GM18498 (cell line): ENCODE data around the gene SEMA4B.
"Not testable (repeated sequence)": the region's sequence is repeated elsewhere in the genome, so short reads cannot be mapped to it uniquely, and the experiment has no call there.

Source experiments
- ATAC-seq: cut with Tn5 transposase; IDR thresholded peaks from one replicate; pipeline ENCODE4 v1.9.1; 2021; ENCODE audit warnings: mild to moderate bottlenecking, moderate library complexity; ENCODE audit not compliant: unreplicated experiment

The SEMA4B gene

DNA sequence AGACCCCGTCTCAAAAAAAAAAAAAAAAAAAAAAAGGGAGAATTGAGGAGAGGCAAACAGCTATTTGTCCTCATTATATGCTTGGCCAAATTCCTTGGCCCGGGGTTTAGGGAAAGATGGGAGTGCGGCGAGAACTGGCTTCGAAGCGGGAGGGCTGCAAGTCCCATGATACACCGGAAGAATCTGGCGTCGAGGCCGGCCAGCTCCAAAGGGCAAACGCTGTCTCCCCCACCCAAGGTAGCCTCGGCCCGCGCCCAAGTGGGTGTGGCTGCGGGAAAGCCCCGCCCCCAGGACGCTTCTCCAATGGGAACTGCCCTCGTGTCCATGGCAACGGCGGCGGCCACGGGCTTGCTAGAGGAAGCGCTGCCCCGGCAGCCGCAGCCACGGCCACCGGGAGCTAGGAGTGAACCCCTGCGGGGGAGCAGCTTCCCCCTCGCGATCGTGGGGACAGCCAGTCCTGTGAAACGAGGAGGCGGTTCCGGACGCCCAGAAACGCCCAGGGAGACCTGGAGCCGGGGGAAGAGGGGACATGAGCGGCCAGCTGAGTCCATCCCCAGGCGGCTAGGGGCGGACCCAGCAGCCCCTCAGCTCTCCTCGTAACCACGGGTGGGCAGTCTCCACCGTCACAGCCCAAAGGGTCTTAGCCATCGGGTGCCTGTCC, 48.2 kb downstream of the SEMA4B start, which contains the start of gene TTLL13:
Gene TTLL13 (plus strand): TSS at position 354 of the 661 bp plus-strand sequence. CDS start 1,075 bp downstream, outside the sequence.
- ATAC-seq: no peak

DNA sequence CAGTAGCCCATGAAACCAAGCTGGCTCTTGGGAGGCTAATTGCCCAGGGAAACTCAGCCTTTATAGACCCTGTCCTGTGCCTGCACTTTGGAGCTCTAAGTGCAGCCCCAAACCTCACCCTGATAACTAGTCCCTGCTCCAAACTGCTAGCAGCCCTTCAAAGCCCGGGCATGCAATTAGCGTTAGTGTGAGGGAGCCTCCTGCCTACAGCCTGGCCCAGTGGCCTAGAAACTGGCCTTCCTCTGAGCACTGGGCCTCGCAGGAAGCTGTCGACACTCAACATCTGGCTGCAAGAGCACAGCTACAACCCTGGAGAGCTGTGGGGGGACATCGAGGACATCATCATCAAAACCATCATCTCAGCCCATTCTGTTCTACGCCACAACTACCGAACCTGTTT, 56.6 kb downstream of the SEMA4B start:
- ATAC-seq: no peak

DNA sequence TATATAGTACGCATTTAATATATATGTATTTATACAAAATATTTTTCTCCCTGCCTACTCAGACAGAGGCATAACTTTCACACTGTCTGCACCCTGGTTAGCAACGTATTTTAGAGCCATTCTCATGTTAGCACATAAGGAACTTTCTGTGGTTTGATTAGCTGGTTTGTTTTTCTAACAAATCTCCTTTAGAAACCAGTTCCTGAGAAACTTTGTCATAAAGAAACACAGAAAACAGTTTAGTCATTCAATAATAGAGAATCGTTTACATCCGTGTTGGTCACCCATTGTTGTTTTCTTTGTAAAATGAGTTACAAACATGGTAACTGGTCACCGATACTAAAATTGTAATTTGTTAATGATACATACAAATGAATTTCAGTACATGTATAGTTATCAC, 58.4 kb downstream of the SEMA4B start:
- ATAC-seq: peak; percentile 83

DNA sequence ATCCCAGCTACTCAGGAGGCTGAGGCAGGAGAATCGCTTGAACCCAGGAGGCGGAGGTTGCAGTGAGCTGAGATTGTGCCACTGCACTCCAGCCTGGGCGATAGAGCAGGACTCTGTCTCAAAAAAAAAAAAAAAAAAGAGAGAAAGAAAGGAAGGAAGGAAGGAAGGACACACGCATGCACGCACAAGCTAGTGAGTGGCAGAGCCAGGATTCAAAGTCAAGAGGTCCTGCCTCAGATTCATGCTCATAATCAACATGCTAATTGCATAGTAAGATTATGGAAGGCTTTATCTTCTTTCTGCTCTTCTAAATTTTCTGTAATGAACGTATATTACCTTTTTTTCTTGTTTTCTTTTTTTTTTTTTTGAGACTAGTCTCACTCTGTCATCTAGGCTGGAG, 59.6 kb downstream of the SEMA4B start:
- ATAC-seq: not testable (repeated sequence)

DNA sequence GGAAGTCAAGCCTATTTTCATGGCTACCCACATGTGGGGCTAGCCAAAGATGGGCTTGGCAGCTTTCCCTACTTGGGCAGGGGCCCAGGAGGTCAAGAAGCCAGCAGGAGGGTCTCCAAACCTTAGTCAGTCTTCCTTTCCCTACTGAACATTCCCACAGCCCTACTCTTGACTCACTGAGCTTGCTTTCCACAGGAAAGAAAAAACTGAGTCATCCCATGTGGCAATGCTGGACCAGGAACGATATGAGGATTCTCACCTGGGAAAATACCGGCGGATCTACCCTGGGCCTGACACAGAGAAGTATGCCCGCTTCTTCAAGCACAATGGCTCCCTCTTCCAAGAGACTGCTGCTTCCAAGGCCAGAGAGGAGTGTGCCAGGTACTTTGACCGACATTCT, 60.7 kb downstream of the SEMA4B start:
- ATAC-seq: no peak

DNA sequence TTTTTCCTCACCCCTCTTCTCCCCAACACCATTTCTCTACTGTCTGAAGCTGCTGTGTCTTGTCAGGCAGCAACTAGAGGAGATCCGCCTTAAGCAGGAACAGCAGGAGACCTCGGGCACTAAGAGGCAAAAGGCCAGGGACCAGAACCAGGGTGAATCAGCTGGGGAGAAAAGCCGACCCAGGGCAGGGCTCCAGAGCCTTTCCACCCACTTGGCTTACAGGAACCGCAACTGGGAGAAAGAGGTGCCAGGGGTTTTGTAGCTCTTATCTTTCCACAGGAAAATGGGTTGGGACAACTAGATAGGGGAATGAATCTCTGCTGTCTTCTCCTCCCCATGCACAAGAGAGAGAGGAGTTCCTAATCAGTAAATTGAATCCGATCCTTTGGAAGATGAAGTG, 61.3 kb downstream of the SEMA4B start:
- ATAC-seq: no peak

DNA sequence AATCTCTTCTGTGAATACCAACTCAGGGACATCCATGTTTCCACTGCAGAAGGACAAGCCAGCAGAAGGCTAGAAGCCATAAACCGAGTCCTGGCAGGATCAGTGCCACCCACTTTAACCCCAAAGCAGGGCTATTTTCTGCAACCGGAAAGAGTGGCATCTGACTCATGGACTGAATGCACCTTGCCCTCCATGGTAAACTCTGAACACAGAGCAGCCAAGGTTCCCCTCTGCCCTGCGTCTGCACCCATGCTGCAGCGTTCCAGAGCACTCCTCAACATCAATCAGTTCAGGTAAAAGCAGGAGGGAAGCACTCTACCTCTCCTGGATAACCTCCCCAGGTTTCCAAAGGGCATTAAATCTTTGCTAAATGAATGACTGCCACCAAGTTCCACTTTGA, 63.5 kb downstream of the SEMA4B start:
- no peak for ATAC-seq

DNA sequence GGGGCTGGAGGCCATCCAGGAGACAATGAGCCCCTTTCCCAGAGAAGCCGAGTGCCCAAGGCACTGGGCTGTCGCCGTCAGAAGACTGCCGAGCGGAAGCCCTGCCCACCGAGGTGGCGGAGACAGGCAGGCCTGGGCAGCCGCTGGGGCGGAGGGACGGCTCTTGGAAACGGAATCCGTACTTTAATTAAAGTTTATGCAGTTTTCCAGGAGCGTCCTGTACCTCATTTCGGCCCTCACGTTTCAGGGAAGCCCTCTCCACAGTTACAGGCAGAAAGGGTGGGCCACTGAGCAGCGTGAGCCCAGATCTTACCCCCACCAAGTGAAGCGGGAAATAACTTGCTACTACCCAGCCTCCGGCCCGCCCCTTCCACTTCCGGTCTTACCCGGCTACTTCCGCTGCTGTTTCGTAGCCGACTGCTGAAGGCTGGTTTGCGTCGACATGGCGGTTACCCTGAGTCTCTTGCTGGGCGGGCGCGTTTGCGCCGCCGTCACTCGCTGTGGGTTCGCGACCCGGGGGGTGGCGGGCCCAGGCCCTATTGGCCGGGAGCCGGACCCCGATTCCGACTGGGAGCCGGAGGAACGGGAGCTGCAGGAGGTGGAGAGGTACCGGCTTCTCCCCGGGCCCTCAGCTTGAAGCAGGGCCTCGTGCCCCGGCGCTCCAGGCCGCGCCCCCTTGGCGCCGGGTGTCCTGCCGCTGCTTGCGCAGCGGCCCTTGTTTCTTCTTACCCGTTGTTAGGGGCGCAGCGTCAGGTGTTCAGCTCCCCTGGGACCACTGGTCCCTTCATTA, 64.3 kb downstream of the SEMA4B start, which contains the start of gene NGRN:
Gene NGRN (plus strand): TSS at position 402 of the 790 bp plus-strand sequence. CDS start 41 bp downstream, at position 443.
- peak; percentile 90 for ATAC-seq

DNA sequence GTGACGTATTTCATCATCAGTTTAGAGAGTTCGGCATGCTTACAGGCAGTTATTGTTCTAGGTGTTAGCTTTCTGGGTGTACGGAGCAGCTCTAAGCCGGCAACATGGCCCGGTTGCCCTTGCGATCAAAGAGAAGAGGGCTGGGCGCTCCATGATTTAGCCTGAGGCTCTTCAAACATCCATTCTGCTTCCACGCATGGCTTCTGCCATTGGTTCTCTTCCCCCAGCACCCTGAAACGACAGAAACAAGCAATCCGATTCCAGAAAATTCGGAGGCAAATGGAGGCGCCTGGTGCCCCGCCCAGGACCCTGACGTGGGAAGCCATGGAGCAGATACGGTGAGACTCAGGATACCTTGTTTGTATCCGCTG, 64.9 kb downstream of the SEMA4B start:
- ATAC-seq: peak; percentile 28

DNA sequence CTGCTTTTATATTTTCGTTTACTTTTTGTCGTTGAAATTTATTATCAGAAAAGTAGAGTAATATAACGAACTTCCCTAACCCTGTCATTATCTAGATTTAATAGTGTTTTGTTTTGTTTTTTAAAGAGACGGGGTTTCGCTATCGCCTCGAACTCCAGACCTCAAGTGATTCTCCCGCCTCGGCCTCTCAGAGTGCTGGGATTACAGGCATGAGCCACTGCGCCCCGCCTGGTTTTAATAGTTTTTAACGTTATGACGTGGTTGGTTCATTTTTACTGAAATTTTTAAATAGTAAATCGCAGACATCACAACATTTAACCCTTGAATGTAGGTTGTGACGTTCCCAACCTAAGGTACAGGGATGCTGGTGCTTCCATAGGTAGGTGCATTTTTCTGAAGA, 65.4 kb downstream of the SEMA4B start:
- ATAC-seq: no peak

DNA sequence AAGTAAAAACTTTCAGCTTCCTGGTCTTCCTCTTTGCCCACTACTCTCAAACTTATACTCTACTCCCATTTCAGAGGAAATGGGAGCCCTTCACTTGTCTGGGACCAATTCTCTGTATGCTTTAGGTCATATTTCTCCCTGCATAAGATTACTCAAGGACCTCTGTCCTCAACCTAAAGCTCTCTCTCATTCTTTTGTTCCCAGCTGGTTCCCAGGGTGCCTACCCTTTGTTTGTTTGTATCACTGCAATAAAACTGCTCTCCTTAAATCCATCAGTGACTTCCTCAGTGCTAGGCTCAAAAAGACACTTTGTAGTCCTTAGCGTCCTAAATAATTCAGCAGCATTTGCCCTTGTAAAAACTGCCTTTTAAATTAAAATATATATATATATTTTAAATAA, 67.3 kb downstream of the SEMA4B start:
- no peak for ATAC-seq

DNA sequence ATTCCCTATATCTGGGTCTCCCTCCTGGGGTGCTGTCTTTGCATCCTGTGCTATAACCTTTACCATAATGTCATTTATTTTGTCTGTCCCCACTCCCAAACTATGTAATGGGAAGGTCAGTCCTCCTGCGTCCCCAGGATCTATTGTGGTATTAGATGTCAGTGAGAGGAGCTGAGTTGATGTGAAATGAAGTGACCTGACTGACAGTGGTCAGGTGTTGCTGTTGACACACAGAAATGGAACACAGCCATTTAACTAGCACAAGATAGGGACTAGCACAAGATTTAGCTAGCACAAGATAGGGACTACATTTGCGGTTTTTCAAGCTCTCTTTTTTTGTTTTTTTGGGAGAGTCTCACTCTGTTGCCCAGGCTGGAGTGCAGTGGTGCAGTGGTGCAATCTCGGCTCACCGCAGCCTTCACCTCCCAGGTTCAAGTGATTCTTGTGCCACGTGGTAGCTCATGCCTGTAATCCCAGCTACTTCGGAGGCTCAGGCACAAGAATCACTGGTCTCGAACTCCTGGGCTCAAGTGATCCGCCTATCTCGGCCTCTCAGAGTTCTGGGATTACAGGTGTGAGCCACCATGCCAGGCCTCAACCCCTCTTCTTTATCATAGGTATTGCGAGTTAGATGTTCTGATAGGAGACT, 69.5 kb downstream of the SEMA4B start:
- ATAC-seq: no peak

DNA sequence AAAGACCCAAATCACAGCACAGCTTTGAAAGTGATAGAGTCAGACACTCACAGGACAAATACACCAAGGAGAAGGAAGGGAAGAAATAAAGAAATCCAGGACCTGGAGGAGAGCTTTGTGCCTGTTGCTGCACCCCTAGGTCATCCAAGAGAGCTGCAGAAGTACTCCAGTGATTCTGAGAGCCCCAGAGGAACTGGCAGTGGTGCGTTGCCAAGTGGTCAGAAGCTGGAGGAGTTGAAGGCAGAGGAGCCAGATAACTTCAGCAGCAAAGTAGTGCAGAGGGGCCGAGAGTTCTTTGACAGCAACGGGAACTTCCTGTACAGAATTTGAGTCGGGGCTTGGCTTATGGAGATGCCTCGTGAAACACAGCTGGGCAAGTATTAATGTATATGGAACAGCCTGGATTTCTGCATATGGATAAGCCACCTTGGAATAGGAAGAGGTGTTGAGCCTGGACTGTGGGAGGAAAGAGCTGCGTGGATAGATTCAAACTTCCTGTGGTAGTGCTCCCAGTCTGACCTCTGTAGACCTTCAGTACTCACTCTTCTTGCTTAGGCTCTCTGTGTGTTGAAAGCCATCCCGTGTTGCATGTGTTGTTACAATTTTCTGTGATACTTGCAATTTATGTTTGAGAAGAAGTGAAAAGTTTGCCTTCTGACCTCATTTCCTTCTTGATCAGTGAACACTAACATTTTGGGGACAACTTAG, 70.5 kb downstream of the SEMA4B start:
- ATAC-seq: no peak

DNA sequence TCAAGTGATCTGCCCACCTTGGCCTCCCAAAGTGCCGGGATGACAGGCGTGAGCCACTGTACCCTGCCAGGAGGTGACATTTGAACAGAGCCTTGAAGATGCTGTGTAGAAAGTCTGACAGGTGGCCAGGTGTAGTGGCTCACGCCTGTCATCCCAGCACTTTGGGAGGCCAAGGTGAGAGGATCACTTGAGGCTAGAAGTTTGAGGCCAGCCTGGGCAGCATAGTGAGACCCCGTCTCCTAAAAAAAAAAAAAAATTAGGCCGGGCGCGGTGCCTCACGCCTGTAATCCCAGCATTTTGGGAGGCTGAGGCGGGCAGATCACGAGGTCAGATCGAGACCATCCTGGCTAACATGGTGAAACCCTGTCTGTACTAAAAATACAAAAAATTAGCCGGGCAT, 77.3 kb downstream of the SEMA4B start:
- not testable (repeated sequence) for ATAC-seq
